ENCODE data around the gene SORCS1. TPM values are rescaled to one million over a fixed set of nuclear protein-coding genes. Genes with fewer than 3 reads are reported as not detected.

SORCS1 gene
- total and polyA plus RNA-seq, 2 experiments from 2014 or later = 2.9 to 8.9 TPM

GRCh38 chr10:106757521-106757920, 407.0 kb downstream of the SORCS1 start:
- no peak overlapping the region for H3K4me2 ChIP-seq
- no peaks in the 10 kb centered on the region for H3F3A ChIP-seq (replicated peaks; ENCODE audit: low read depth)
- no peaks in the 10 kb centered on the region for H3K9me2 ChIP-seq (ENCODE audit: insufficient read depth)
- no peak overlapping the region for H3K27ac ChIP-seq (ENCODE audit: low read depth)
- H3K27me3 Mint-ChIP-seq (ENCODE audit: insufficient read depth, low read depth, poor library complexity) = no peaks in the 10 kb centered on the region
- DNase-seq (ENCODE audit: low spot score) = no peak
- no peak overlapping the region for H3K27ac Mint-ChIP-seq
- no peak for ATAC-seq
- no peaks in the 10 kb centered on the region for H4K20me1 ChIP-seq (replicated peaks; ENCODE audit: insufficient read depth)
- no peaks in the 10 kb centered on the region for H3K27me3 ChIP-seq (ENCODE audit: insufficient read depth)
- TF ChIP-seq EZH2phosphoT487 (IDR thresholded peaks at IDR 0.05; ENCODE audit: unreplicated experiment) = no peak
- TF ChIP-seq EZH2 (IDR thresholded peaks at IDR 0.05; ENCODE audit: low read depth, unreplicated experiment) = no peak
- no peak for TF ChIP-seq STAT1 (IDR thresholded peaks at IDR 0.05; ENCODE audit: unreplicated experiment)
- TF ChIP-seq ZNF114 (CRISPR knock-in tag; IDR thresholded peaks at IDR 0.05) = no peak
- no peak for TF ChIP-seq CTCF (conservative IDR thresholded peaks at IDR 0.05; ENCODE audit: low read depth in 2 of 2)
- TF ChIP-seq POLR2AphosphoS5 (IDR thresholded peaks at IDR 0.05; ENCODE audit: low read depth) = no peak
- TF ChIP-seq ZNF462 (CRISPR knock-in tag; IDR thresholded peaks at IDR 0.05) = no peak
- no peak for TF ChIP-seq NANOG (IDR thresholded peaks at IDR 0.05; ENCODE audit: borderline replicate concordance)
- TF ChIP-seq JUNB (IDR thresholded peaks at IDR 0.05; ENCODE audit: unreplicated experiment) = no peak
- no peak for TF ChIP-seq ZNF331 (CRISPR knock-in tag; IDR thresholded peaks at IDR 0.05; ENCODE audit: low read depth)
- TF ChIP-seq CREB1 (CRISPR knock-in tag; IDR thresholded peaks at IDR 0.05; ENCODE audit: low read depth) = no peak
- no peak for TF ChIP-seq ETS1 (IDR thresholded peaks at IDR 0.05)
- TF ChIP-seq REST (IDR thresholded peaks at IDR 0.05; ENCODE audit: unreplicated experiment) = no peak
- no peaks in the 10 kb centered on the region for H3K36me3 ChIP-seq (ENCODE audit: insufficient read depth)
- no peaks in the 10 kb centered on the region for H3K36me3 Mint-ChIP-seq (ENCODE audit: low read depth)
- H3K9me3 Mint-ChIP-seq = no peaks in the 10 kb centered on the region; the same call in 2 of the 3 replicates
- H3K4me1 Mint-ChIP-seq = peaks cover 6% of the 10 kb centered on the region; the same call in 2 of the 3 replicates
- H3K79me2 ChIP-seq (replicated peaks; ENCODE audit: insufficient read depth) = no peaks in the 10 kb centered on the region
- no peak overlapping the region for H3K4me3 ChIP-seq
- no peak overlapping the region for H2AFZ ChIP-seq
- peaks cover 1% of the 10 kb centered on the region; the same call in 1 of the 2 replicates for H3K4me1 ChIP-seq (ENCODE audit: insufficient read depth)
- no peak overlapping the region for H3K4me3 Mint-ChIP-seq

All from GM23338 (cell line).